ENCODE measurements around the gene BDH1.
"Not testable (repeated sequence)": the region's sequence is repeated elsewhere in the genome, so short reads cannot be mapped to it uniquely, and the experiment has no call there.

BDH1 gene

DNA sequence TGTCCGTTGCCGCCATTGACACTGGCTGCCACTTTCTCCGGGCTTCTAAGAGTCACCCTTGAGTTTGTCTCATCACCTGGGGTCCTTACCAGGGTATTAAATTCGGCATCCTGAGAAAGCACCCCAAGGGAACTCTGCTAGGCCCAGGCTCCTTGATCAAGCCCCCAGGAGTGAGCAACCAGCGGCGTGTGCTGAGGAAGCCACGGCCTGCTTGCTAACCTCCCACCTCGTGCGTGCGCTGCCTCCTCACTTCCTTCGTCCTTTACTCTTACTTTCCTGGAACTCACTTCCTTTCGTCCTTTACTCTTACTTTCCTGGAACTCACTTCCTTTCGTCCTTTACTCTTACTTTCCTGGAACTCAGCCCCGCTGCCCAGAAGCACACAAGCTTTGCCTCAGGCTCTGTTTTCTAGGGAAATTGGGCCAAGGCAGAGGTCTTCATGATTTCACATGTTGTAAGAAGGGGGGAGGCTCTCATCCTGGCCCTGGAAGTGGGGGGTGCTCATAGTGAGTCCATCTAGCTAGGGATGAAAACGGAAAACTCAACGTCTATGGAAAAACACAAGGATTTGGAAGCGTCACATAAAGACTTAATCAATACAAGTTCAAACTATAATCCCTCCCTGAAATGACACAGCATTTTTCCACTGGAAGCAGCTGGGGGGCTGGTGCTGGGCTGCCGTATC, 36.7 kb upstream of the BDH1 start:
- H3K56ac ChIP-seq (ENCODE audit: low read length): no peak overlapping the region
- H3K36me3 ChIP-seq (ENCODE audit: control insufficient read depth, insufficient read depth, low read length): no peaks in the 10 kb centered on the region
- no peak overlapping the region for H3K4ac ChIP-seq (ENCODE audit: low read depth, low read length)
- H3K79me2 ChIP-seq (ENCODE audit: control insufficient read depth, insufficient read depth, low read length): no peaks in the 10 kb centered on the region
- no peak for DNase-seq
- no peak overlapping the region for H3K4me2 ChIP-seq (ENCODE audit: low read length)
- no peak overlapping the region for H3K18ac ChIP-seq (ENCODE audit: low read length)
- H4K5ac ChIP-seq (ENCODE audit: low read length): no peak overlapping the region
- H3K4me3 ChIP-seq (ENCODE audit: low read length): no peak overlapping the region
- H2BK120ac ChIP-seq (ENCODE audit: low read depth, low read length): no peak overlapping the region
- no peak overlapping the region for H4K8ac ChIP-seq (ENCODE audit: low read depth, low read length)
- no peak overlapping the region for H2AK5ac ChIP-seq (ENCODE audit: low read length)
- H3K9ac ChIP-seq (ENCODE audit: low read length): no peak overlapping the region
- H2BK5ac ChIP-seq (ENCODE audit: low read length): no peak overlapping the region
- no peak overlapping the region for H2BK15ac ChIP-seq (replicated peaks; ENCODE audit: low read depth)
- no peak overlapping the region for H3K27ac ChIP-seq (ENCODE audit: low read depth, low read length)
- H3K27me3 ChIP-seq (ENCODE audit: insufficient read depth, low read length, poor library complexity): no peaks in the 10 kb centered on the region
- H3K79me1 ChIP-seq (ENCODE audit: low read length): no peaks in the 10 kb centered on the region
- H3K4me1 ChIP-seq (ENCODE audit: control insufficient read depth, low read depth, low read length): no peaks in the 10 kb centered on the region
- WGBS (ENCODE audit: extremely low coverage, insufficient coverage, low lambda C conversion rate): no CpG with 5 or more reads among the region's 18 CpGs
- H3K23ac ChIP-seq (ENCODE audit: low read length): no peak overlapping the region

DNA sequence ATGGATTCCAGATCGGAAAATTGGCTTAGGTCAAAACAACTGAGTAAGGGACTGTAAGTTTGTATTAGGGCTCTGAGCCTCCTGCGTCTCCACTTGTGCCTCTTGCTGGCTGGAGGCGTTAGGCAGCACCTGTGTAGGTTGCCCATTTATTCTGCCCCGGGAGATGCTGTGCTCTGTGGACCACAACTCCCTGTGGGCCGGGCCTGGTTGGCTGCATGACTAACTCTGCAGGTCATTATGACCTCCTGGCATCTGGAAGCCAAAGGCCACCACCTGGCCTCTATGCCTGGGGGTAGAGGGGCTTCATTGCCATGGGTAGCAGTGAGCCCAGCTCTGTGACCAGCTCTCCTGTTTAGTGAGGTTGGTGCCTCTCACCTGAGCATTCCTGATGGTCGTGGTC, 36.0 kb upstream of the BDH1 start:
- Histone ChIP-seq H3K4ac (ENCODE audit: low read depth, low read length) (no peak overlapping the region), H3K79me1 (ENCODE audit: low read length) (no peaks in the 10 kb centered on the region), H3K9ac (ENCODE audit: low read length) (no peak overlapping the region), H3K27me3 (ENCODE audit: insufficient read depth, low read length, poor library complexity) (no peaks in the 10 kb centered on the region), H3K18ac (ENCODE audit: low read length) (no peak overlapping the region), H3K4me1 (ENCODE audit: control insufficient read depth, low read depth, low read length) (no peaks in the 10 kb centered on the region), H2BK15ac (replicated peaks; ENCODE audit: low read depth) (no peak overlapping the region), H3K27ac (ENCODE audit: low read depth, low read length) (no peak overlapping the region), H3K4me3 (ENCODE audit: low read length) (no peak overlapping the region), H3K79me2 (ENCODE audit: control insufficient read depth, insufficient read depth, low read length) (no peaks in the 10 kb centered on the region), H4K8ac (ENCODE audit: low read depth, low read length) (no peak overlapping the region), H2AK5ac (ENCODE audit: low read length) (no peak overlapping the region), H3K36me3 (ENCODE audit: control insufficient read depth, insufficient read depth, low read length) (no peaks in the 10 kb centered on the region), H4K5ac (ENCODE audit: low read length) (no peak overlapping the region), H3K4me2 (ENCODE audit: low read length) (no peak overlapping the region), H2BK5ac (ENCODE audit: low read length) (no peak overlapping the region), H3K23ac (ENCODE audit: low read length) (no peak overlapping the region), H3K56ac (ENCODE audit: low read length) (no peak overlapping the region), H2BK120ac (ENCODE audit: low read depth, low read length) (no peak overlapping the region)
- no peak for DNase-seq
- WGBS (ENCODE audit: extremely low coverage, insufficient coverage, low lambda C conversion rate): no CpG with 5 or more reads among the region's 6 CpGs

DNA sequence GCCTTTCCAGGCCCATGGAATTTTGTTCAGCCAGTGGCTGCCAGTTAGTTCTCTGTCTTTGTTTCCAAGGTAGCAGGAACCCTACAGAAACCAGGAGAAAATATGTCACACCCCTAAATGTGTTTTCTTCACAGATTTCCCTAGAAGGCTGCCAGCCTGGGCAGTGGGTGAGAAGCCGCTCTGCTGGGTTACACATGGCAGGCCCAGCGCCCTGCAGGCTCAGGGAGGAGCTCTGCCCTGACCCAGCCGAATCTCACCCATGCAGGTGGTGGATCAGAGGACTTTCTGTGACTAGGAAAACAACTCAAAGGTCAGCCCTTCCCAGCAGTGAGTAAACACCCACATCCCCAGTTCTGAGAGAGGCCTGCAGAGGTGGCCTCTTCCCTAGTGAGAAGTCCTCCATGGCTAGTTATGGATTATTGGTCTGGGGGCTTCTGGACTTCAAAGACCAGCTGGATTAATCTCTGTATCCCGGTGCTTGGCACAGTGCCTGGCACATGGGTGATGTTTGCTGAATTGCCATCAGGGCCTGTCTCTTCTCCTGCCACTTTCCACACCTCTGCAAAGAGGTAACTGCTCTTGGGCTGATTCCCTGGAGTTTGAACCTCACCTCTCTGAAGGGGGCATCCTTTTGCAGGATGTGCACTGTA, 34.7 kb upstream of the BDH1 start:
- Histone ChIP-seq H3K56ac (ENCODE audit: low read length) (no peak overlapping the region), H2BK15ac (replicated peaks; ENCODE audit: low read depth) (no peak overlapping the region), H3K27me3 (ENCODE audit: insufficient read depth, low read length, poor library complexity) (no peaks in the 10 kb centered on the region), H3K9ac (ENCODE audit: low read length) (no peak overlapping the region), H3K4me1 (ENCODE audit: control insufficient read depth, low read depth, low read length) (no peaks in the 10 kb centered on the region), H2BK120ac (ENCODE audit: low read depth, low read length) (no peak overlapping the region), H3K27ac (ENCODE audit: low read depth, low read length) (no peak overlapping the region), H2BK5ac (ENCODE audit: low read length) (no peak overlapping the region), H3K36me3 (ENCODE audit: control insufficient read depth, insufficient read depth, low read length) (no peaks in the 10 kb centered on the region), H3K4me2 (ENCODE audit: low read length) (no peak overlapping the region), H3K79me1 (ENCODE audit: low read length) (no peaks in the 10 kb centered on the region), H2AK5ac (ENCODE audit: low read length) (no peak overlapping the region), H3K4me3 (ENCODE audit: low read length) (no peak overlapping the region), H4K5ac (ENCODE audit: low read length) (no peak overlapping the region), H3K4ac (ENCODE audit: low read depth, low read length) (no peak overlapping the region), H4K8ac (ENCODE audit: low read depth, low read length) (no peak overlapping the region), H3K79me2 (ENCODE audit: control insufficient read depth, insufficient read depth, low read length) (no peaks in the 10 kb centered on the region), H3K23ac (ENCODE audit: low read length) (no peak overlapping the region), H3K18ac (ENCODE audit: low read length) (no peak overlapping the region)
- DNase-seq: no peak
- no CpG with 5 or more reads among the region's 4 CpGs for WGBS (ENCODE audit: extremely low coverage, insufficient coverage, low lambda C conversion rate)

DNA sequence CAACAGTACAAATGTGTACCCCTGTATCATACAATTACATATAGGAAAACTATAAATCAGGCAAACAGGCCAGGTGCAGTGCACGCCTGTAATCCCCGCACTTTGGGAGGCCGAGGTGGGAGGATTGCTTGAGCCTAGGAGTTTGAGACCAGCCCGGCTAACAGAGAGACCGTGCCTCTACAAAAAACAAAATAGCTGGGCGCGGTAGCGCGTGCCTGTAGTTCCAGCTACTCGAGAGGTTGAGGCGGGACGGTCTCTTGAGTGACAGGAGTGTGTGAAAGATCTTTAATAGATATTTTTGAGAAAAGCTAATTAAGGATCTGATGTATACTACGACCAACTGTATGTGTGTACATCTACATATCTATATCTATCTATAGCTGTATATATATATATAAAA, 33.8 kb upstream of the BDH1 start:
- Histone ChIP-seq H2AK5ac (ENCODE audit: low read length) (no peak overlapping the region), H3K27me3 (ENCODE audit: insufficient read depth, low read length, poor library complexity) (no peaks in the 10 kb centered on the region), H2BK120ac (ENCODE audit: low read depth, low read length) (no peak overlapping the region), H3K79me1 (ENCODE audit: low read length) (no peaks in the 10 kb centered on the region), H3K36me3 (ENCODE audit: control insufficient read depth, insufficient read depth, low read length) (no peaks in the 10 kb centered on the region), H3K4me3 (ENCODE audit: low read length) (no peak overlapping the region), H3K9ac (ENCODE audit: low read length) (no peak overlapping the region), H3K27ac (ENCODE audit: low read depth, low read length) (no peak overlapping the region), H3K79me2 (ENCODE audit: control insufficient read depth, insufficient read depth, low read length) (no peaks in the 10 kb centered on the region), H3K23ac (ENCODE audit: low read length) (no peak overlapping the region), H3K18ac (ENCODE audit: low read length) (no peak overlapping the region), H2BK5ac (ENCODE audit: low read length) (no peak overlapping the region), H3K4me1 (ENCODE audit: control insufficient read depth, low read depth, low read length) (no peaks in the 10 kb centered on the region), H2BK15ac (replicated peaks; ENCODE audit: low read depth) (no peak overlapping the region), H4K8ac (ENCODE audit: low read depth, low read length) (no peak overlapping the region), H3K4me2 (ENCODE audit: low read length) (no peak overlapping the region), H4K5ac (ENCODE audit: low read length) (no peak overlapping the region), H3K56ac (ENCODE audit: low read length) (no peak overlapping the region), H3K4ac (ENCODE audit: low read depth, low read length) (no peak overlapping the region)
- no CpG with 5 or more reads among the region's 13 CpGs for WGBS (ENCODE audit: extremely low coverage, insufficient coverage, low lambda C conversion rate)
- DNase-seq: no peak

DNA sequence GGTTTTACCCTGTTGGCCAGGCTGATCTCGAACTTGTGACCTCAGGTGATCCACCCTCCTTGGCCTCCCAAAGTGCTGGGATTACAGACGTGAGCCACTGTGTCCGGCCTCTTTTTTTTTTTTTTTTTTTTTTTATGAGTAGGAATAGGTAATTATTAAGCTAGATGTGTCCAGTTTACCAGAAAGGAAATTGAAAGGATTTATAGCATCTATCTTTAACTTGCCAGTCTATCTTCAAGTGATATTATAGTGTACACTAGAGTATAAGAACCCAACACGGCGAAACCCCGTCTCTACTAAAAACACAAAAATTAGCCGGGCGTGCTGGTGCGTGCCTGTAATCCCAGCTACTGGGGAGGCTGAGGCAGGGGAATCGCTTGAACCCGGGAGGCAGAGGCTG, 31.0 kb upstream of the BDH1 start:
- not testable (repeated sequence) for H3K4me2 ChIP-seq (ENCODE audit: low read length); H3K4me1 ChIP-seq (ENCODE audit: control insufficient read depth, low read depth, low read length); H3K4me3 ChIP-seq (ENCODE audit: low read length); H2BK5ac ChIP-seq (ENCODE audit: low read length); H3K27me3 ChIP-seq (ENCODE audit: insufficient read depth, low read length, poor library complexity); H4K5ac ChIP-seq (ENCODE audit: low read length); H4K8ac ChIP-seq (ENCODE audit: low read depth, low read length); H3K36me3 ChIP-seq (ENCODE audit: control insufficient read depth, insufficient read depth, low read length); H2BK15ac ChIP-seq (replicated peaks; ENCODE audit: low read depth); H3K9ac ChIP-seq (ENCODE audit: low read length); H2BK120ac ChIP-seq (ENCODE audit: low read depth, low read length); H3K27ac ChIP-seq (ENCODE audit: low read depth, low read length); H3K23ac ChIP-seq (ENCODE audit: low read length); H3K79me2 ChIP-seq (ENCODE audit: control insufficient read depth, insufficient read depth, low read length); H3K4ac ChIP-seq (ENCODE audit: low read depth, low read length); H3K18ac ChIP-seq (ENCODE audit: low read length); H2AK5ac ChIP-seq (ENCODE audit: low read length); H3K56ac ChIP-seq (ENCODE audit: low read length); H3K79me1 ChIP-seq (ENCODE audit: low read length); DNase-seq
- WGBS (ENCODE audit: extremely low coverage, insufficient coverage, low lambda C conversion rate): no CpG with 5 or more reads among the region's 11 CpGs

DNA sequence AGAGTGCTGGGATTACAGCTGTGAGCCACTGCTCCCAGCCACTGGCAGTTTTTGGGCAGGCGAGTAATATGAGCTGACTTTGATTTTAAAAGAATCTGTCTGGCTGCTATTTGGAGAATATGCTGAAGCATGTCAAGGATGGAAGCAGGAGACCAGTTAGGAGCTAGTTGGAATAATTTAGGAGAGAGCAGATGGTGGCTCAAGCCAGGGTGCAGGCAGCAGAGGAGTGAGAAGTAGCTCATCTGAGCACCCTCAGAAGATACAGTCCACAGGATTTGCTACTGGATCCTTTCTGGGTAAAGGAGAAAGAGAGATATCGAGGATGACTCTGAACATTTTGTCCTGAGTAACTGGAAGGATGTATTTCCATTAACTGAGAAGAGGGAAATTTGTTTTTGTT, 30.4 kb upstream of the BDH1 start:
- Histone ChIP-seq H4K8ac (ENCODE audit: low read depth, low read length) (no peak overlapping the region), H4K5ac (ENCODE audit: low read length) (no peak overlapping the region), H3K23ac (ENCODE audit: low read length) (no peak overlapping the region), H2BK5ac (ENCODE audit: low read length) (no peak overlapping the region), H3K79me1 (ENCODE audit: low read length) (no peaks in the 10 kb centered on the region), H3K36me3 (ENCODE audit: control insufficient read depth, insufficient read depth, low read length) (no peaks in the 10 kb centered on the region), H2AK5ac (ENCODE audit: low read length) (no peak overlapping the region), H3K79me2 (ENCODE audit: control insufficient read depth, insufficient read depth, low read length) (no peaks in the 10 kb centered on the region), H3K56ac (ENCODE audit: low read length) (no peak overlapping the region), H3K4me3 (ENCODE audit: low read length) (no peak overlapping the region), H2BK120ac (ENCODE audit: low read depth, low read length) (no peak overlapping the region), H3K18ac (ENCODE audit: low read length) (no peak overlapping the region), H3K4ac (ENCODE audit: low read depth, low read length) (no peak overlapping the region), H2BK15ac (replicated peaks; ENCODE audit: low read depth) (no peak overlapping the region), H3K27me3 (ENCODE audit: insufficient read depth, low read length, poor library complexity) (no peaks in the 10 kb centered on the region), H3K4me1 (ENCODE audit: control insufficient read depth, low read depth, low read length) (no peaks in the 10 kb centered on the region), H3K4me2 (ENCODE audit: low read length) (no peak overlapping the region), H3K9ac (ENCODE audit: low read length) (no peak overlapping the region), H3K27ac (ENCODE audit: low read depth, low read length) (no peak overlapping the region)
- no CpG with 5 or more reads among the region's 2 CpGs for WGBS (ENCODE audit: extremely low coverage, insufficient coverage, low lambda C conversion rate)
- no peak for DNase-seq
